ENCODE results near the gene SPINK1.

DNA sequence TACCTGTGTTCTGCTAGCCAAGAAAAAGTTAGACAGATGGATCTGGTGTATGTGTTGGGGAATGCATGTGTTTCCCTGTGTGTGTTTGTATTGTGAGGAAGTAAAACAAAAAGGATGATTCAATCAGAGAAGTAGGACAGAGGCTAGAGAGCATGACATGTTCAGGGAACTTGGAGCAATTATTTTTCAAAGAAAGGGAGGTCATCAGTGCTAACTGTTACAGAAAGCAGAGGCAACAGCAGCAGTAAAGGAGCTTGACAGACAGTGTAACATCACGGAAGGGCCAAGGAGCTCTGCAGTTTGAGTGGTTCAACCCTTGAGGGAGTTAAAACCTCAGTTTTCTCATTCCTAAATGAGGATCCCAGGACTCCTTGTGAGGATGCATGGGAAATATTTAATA lies 13.2 kb downstream of the SPINK1 start:
- TF ChIP-seq TAF1 (IDR thresholded peaks at IDR 0.05; ENCODE audit: low read depth, low read length), result no peak
- TF ChIP-seq POLR2A (IDR thresholded peaks at IDR 0.05; ENCODE audit: low read depth, low read length), result no peak
- no peak for TF ChIP-seq POLR2AphosphoS5 (IDR thresholded peaks at IDR 0.05; ENCODE audit: low read depth, low read length)
- no peak for TF ChIP-seq SPI1 (IDR thresholded peaks at IDR 0.05; ENCODE audit: low read depth, low read length)
- no peak for TF ChIP-seq POU2F2 (IDR thresholded peaks at IDR 0.05; ENCODE audit: low read depth, low read length)
- TF ChIP-seq PAX5 (IDR thresholded peaks at IDR 0.05; ENCODE audit: insufficient read depth, low read length, severe bottlenecking), result no peak

Data from GM12891 (cell line).